ENCODE results near the gene SMARCD3.

- TF ChIP-seq POLR2A (IDR thresholded peaks at IDR 0.05): no peak
- peak in 3 of 4 experiments; percentile 7 to 90 (median 35) for TF ChIP-seq CTCF (IDR thresholded peaks at IDR 0.05)
Measured at GRCh38 chr7:151245360-151246101, 3.0 kb downstream of the SMARCD3 start.
